OCI-LY7 (cell line): ENCODE data around the gene PTPRM.

Experiments used
- EZH2phosphoT487 ChIP-seq: fragments of 200-600 bp; sonication (generic); IDR thresholded peaks from 2 replicates; pipeline ENCODE4 v1.6.1; 2018; ENCODE audit warnings: low read depth, borderline replicate concordance, mild to moderate bottlenecking, mixed run types, antibody characterized with exemption, low read length, moderate library complexity, mixed read lengths
- TF ChIP-seq, protein P1 (sequence below): fragments of 200-600 bp; sonication (generic); conservative IDR thresholded peaks from 2 replicates; pipeline ENCODE4 v1.5.1; 2014; ENCODE audit warnings: mild to moderate bottlenecking, antibody characterized with exemption, low read length, moderate library complexity, mixed read lengths

DNA sequence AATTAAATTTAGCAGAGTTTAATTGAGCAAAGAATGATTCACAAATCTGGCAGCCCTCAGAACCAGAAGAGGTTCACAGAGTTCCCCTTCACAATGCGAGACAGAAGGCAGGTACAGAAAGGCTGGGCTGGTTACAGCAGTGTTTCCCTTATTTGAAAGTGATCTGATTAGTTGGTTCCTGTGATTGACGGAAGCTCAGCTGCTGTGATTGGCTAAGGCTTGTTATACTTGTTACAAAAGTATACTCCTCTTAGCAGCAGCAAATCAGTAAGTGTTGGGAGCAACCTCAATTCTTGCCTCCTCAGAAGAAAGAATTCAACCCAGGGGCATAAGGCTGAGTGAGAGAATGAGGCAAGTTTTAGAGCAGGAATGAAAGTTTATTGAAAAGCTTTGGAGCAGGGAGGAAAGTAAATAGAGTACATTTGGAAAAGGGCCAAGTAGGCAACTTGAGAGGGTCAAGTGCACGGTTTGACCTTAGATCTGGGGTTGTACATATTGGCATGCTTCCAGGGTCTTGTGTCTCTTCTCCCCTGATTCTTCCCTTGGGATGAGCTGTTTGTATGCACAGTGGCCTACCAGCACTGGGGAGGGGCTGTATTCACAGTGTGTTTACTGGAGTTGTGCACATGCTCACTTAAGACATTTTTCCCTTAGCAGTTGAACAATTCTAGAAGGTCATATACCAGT lies 610.4 kb downstream of the PTPRM start:
- TF ChIP-seq, protein P1, sequence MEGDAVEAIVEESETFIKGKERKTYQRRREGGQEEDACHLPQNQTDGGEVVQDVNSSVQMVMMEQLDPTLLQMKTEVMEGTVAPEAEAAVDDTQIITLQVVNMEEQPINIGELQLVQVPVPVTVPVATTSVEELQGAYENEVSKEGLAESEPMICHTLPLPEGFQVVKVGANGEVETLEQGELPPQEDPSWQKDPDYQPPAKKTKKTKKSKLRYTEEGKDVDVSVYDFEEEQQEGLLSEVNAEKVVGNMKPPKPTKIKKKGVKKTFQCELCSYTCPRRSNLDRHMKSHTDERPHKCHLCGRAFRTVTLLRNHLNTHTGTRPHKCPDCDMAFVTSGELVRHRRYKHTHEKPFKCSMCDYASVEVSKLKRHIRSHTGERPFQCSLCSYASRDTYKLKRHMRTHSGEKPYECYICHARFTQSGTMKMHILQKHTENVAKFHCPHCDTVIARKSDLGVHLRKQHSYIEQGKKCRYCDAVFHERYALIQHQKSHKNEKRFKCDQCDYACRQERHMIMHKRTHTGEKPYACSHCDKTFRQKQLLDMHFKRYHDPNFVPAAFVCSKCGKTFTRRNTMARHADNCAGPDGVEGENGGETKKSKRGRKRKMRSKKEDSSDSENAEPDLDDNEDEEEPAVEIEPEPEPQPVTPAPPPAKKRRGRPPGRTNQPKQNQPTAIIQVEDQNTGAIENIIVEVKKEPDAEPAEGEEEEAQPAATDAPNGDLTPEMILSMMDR: no peak
- TF ChIP-seq EZH2phosphoT487: no peak
